Thyroid gland (tissue), 4 donors: ENCODE measurements around the gene CDKN1B.

ENCODE experiments used
- POLR2A ChIP-seq, 2 donors: fragments of 450-650 bp; IDR thresholded peaks; one replicate each; pipeline ENCODE4 v1.6.1; 2017; ENCODE audit warnings: antibody characterized with exemption in 2 of 2, mild to moderate bottlenecking in 2 of 2, moderate library complexity in 1 of 2
- TF ChIP-seq, protein P1 (sequence below), 6 experiments: fragments of 200-600 bp in 3 of 6; fragments of 450-650 bp in 3 of 6; sonication (generic) in 3 of 6; IDR thresholded peaks; one replicate each; pipeline ENCODE4 v1.5.1; 2016 to 2019; ENCODE audit warnings: antibody characterized with exemption in 6 of 6, mild to moderate bottlenecking in 2 of 6, inconsistent platforms in 1 of 6, moderate library complexity in 1 of 6

DNA sequence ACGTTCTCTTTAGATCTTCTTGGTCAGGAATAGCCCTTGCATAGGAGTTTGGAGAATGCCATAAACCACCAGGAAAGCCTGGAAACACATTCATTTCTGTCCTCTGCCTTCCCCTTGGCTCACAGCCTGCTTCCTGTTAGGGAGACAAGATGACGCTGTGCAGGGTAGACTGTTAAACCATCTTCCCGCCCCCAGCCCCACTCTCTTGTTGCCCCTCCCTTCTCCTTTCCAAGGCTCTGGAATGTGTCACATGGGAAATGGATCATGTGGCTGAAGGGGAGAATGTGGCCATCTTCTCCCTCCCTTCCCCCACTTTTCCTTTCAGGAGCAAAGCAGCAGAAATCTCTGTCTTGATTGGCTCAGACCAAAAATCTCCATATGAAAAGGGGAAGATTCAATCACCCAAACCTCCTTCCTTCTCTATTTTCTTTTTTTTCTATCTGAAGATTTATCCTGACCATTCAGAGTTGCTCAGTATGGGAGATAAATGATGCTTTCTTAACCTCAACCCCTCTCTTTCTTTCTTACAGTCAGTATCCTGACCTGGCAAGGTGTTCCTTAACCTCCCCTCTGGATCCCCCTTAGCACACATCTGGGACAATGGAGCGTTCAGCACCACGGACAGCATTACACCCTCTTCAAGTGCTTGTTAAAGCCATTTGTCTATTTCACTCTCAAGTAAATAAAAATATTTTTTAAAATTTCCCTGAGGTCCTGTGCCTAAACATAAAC is 32.6 kb upstream of the CDKN1B start:
- TF ChIP-seq, protein P1, sequence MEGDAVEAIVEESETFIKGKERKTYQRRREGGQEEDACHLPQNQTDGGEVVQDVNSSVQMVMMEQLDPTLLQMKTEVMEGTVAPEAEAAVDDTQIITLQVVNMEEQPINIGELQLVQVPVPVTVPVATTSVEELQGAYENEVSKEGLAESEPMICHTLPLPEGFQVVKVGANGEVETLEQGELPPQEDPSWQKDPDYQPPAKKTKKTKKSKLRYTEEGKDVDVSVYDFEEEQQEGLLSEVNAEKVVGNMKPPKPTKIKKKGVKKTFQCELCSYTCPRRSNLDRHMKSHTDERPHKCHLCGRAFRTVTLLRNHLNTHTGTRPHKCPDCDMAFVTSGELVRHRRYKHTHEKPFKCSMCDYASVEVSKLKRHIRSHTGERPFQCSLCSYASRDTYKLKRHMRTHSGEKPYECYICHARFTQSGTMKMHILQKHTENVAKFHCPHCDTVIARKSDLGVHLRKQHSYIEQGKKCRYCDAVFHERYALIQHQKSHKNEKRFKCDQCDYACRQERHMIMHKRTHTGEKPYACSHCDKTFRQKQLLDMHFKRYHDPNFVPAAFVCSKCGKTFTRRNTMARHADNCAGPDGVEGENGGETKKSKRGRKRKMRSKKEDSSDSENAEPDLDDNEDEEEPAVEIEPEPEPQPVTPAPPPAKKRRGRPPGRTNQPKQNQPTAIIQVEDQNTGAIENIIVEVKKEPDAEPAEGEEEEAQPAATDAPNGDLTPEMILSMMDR (IDR thresholded peaks at IDR 0.05): no peak
- TF ChIP-seq POLR2A (IDR thresholded peaks at IDR 0.05): no peak
